HG03103 (cell line): ENCODE data around the gene KIAA1217.
"Not testable (repeated sequence)": the region's sequence is repeated elsewhere in the genome, so short reads cannot be mapped to it uniquely, and the experiment has no call there.

Experiments used
- ATAC-seq: cut with Tn5 transposase; IDR thresholded peaks from one replicate; pipeline ENCODE4 v1.9.1; 2021; ENCODE audit warnings: low read depth; ENCODE audit not compliant: unreplicated experiment

The KIAA1217 gene

DNA sequence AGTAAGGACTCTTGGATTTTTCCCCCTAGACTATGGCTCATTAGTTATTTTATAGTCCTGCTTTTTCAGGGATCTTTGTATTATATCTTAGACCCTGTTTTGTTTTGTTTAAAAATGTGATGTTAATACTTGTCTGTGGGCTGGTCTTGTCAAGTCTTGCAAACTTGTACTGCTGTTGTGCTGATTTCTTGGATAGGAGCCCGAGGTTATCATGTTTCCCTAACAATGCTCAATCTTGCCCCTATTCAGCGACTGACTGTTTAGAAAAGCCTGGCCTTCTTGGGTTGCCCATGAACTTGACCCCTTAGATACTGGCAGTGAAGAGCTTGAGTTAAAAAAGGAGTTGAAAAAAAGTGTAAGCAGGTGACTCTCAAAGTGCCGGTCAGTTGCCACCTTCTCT lies 115.7 kb downstream of the KIAA1217 start:
- ATAC-seq, result no peak

GRCh38 chr10:24331457-24331856 lies 122.5 kb downstream of the KIAA1217 start:
- no peak for ATAC-seq

- ATAC-seq, result no peak
These were observed 124.8 kb downstream of the KIAA1217 start for GRCh38 chr10:24333736-24334135.

DNA sequence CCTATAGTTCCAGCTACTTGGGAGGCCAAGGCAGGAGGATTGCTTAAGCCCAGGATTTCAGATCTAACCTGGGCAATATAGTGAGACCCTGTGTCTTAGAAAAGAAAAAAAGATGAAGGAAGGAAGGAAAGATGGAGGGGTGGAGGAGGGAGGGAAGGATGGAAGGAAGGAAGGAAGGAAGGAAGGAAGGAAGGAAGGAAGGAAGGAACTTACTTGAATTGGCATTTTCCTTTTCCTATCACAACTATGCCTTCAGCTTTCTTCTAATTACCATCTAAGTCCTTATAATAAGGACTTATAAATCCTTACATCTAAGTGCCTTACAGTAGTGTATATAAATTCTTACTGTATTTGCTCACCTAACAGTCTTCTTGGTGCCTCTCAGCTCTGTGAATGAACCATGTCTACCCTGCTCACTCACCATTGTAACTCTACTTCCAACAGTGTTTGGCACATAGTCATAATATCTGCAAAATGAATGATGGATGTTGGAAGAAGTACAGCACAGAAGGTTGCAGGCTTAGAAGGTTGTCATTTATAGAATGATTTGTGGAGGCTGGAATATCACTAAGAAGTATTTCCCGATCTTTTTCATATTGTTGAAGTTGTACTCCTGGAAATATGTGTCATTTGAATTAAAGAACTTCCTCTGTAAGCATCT lies 125.5 kb downstream of the KIAA1217 start:
- no peak for ATAC-seq

GRCh38 chr10:24337723-24338122 lies 128.8 kb downstream of the KIAA1217 start:
- not testable (repeated sequence) for ATAC-seq

- no peak for ATAC-seq
These were observed 130.4 kb downstream of the KIAA1217 start for GRCh38 chr10:24339387-24339786.

DNA sequence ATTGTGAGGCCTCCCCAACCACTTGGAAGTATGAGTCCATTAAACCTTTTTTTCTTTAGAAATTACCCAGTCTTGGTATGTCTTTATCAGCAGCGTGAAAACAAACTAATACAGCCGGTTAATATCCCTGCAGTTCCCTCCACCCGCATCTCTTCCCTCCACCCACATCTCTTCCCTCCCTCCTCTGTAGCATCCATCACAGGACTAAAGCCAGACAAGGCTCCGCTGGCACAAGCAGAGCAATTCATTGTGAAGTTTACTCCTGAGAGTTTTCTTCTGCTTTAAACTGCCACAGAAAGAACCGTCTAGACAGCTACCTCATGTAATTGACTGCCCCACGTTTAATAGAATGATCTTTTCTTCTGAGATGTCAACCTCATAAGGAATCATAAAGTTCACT lies 131.5 kb downstream of the KIAA1217 start:
- ATAC-seq, result no peak

- ATAC-seq, result no peak
These were observed 131.9 kb downstream of the KIAA1217 start for GRCh38 chr10:24340883-24341282.

DNA sequence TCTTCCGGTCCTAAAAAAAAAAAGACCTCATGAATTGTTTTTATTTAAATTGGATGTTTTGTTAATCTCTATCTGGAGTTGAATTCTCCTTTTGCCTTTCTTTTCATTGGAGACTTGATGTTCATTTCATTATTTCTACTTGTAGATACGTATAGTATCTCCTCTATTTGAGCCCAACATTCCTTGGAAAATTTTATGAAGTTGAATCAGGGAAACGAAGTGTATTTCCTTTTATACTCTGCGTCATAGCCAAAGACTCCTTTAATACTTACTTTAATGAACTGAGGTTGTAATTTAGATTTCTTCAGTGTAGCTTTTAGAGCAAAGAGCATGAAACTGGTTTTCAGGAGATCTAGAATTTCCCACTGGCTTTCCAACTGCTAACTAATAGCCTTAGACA lies 132.4 kb downstream of the KIAA1217 start:
- no peak for ATAC-seq

DNA sequence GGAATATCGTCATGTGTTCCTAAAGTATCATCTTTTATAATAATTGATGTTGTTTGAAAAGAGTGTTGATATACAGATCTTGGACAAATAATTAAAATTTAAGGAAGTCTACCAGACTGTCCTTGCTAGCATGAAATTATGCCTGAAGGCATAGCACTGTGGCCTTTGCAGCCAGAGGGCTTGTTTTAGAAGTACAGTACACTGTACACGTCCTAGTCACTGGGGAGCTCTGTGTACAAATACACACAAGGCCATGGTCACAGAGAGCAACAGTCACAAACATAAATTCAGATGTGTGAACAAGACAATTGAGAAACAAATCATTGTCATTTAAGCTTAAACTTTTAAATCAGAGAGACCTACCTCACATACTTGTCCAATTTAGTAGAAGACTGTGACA lies 133.0 kb downstream of the KIAA1217 start:
- no peak for ATAC-seq

GRCh38 chr10:24343686-24344085 lies 134.7 kb downstream of the KIAA1217 start:
- no peak for ATAC-seq

DNA sequence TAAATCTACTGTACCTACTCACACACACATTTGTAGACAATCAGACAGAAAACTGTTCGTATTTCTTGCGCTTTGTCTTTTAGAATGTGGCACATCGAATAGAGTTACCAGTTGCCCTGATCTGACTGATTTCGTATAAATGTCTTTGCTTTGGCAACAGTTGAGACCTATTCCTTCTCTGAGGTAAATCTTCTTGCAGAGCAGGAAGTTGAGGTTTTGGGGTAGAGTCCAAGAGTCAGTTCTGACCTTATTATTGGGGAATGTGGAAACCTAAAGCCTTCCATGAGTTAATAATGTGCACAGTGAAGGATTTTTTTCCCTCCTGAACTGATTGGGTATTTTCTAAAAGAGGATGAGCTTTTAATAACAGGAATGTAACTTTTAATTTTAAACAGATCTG lies 135.3 kb downstream of the KIAA1217 start:
- no peak for ATAC-seq

DNA sequence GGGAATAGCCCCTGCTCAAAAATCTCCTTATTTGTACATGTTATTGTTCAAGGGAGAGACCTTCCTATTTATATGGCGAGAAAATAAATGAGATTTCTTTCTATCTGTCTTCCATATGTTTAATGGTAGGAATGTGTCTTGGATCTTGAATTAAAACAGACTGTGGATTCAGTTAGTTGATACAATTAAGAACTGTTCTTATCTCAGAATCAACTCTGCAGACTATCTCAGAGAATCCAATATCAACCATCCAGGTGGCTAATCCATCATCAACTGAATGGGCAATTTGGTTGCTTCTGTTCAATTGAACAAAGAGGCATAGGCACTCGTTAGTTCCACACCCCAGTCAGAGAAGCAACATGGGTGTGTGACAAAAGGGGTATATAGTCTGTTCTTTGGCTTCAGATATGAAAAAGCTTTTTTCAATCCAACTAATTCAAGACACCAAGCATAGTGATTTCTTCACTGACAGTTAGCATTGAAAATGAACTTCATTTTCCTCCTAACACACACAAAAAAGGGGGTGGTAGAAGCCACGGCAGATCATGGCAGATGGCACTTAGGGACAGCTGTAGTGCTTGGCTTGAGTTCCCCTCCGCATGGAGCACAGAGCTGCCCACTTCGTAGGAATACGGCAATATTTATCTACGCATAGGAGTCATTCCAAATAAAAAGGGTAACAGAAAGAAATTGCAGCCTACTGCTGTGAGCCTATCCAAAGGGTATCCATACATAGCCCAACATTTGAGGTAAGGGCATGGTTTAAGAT lies 135.9 kb downstream of the KIAA1217 start:
- no peak for ATAC-seq

DNA sequence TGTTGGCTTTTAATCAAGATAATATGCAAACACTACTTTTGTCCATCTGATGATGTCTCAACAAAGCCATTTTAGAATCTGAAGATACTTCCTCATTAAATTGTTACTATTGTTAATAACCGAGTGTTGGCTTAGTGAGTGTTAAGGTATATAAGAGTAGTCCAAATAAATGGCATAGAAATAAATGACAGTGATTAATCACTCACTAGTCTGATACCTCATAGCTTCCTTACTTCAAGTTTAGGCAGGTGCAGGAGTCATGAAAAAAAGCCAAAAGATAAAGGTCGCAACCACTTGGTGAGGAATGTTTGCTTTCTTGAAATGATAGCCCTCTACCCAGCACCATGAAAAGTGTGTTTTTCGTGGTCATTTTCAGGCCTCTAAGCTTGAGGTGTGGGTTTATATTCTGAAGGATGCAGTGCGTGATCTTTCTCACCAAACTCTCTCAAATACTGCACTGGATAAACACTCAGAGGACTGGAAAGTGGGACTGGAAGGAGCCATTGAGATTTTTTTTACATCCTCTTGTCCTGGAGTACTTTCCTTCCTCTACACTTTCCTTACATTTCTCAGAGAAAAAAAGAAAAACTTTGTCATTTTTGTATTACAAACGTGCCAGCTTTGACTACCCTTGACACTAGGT lies 138.1 kb downstream of the KIAA1217 start:
- ATAC-seq, result no peak

GRCh38 chr10:24349379-24350001 lies 140.6 kb downstream of the KIAA1217 start:
- no peak for ATAC-seq

- no peak for ATAC-seq
These were observed 141.4 kb downstream of the KIAA1217 start for GRCh38 chr10:24350070-24350921.

DNA sequence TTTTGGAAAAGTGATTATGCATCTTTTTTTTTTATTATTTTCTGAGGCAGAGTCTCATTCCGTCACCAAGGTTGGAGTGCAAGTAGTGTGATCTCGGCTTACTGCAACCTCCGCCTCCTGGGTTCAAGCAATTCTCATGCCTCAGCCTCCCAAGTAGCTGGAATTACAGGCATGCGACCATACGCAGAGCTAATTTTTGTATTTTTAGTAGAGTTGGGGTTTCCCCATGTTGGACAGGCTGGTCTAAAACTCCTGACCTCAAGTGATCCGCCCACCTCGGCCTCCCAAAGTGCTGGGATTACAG lies 141.9 kb downstream of the KIAA1217 start:
- not testable (repeated sequence) for ATAC-seq

GRCh38 chr10:24351961-24352360 lies 143.0 kb downstream of the KIAA1217 start:
- no peak for ATAC-seq

- ATAC-seq, result no peak
These were observed 143.5 kb downstream of the KIAA1217 start for GRCh38 chr10:24352399-24352798.

DNA sequence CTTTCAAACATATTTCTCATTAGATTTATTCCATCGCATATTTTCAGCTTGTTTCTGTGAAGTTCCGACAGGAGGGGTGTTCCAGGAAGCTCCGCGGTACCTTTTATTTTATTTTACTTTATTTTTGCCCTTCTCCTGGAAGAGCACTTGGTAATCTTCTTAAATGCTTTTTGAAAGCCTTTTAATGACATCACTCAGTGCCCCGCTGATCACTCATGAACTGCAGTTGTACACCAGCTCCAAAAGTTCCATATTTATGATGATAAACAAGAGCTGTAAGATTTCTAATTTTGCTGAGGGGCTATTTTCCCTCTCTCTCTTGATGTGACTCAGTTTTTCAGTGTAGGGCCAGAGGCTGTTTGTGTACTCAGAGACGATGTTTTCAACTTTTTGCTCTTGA lies 144.4 kb downstream of the KIAA1217 start:
- ATAC-seq, result no peak
